Keratinocyte (primary cell): ENCODE results near the gene KIF1B. TPM values are rescaled to one million over a fixed set of nuclear protein-coding genes. Genes with fewer than 3 reads are reported as not detected.

Experiments
- DNase-seq: peaks from one replicate; pipeline ENCODE4 v3.0.0-alpha.2; 2011; ENCODE audit warnings: low read depth, missing footprints, low spot score
- FAIRE-seq: peaks from 2 replicates; lab custom pipeline; 2011; peaks lifted over from hg19 to GRCh38; lab: Jason Lieb, UNC
- H2AFZ ChIP-seq: 2 replicates; pipeline ENCODE4 v1.6.0; 2012; ENCODE audit warnings: low read length, control low read depth, inconsistent platforms; ENCODE audit not compliant: control insufficient read depth
- H3K27ac ChIP-seq: 2 replicates; pipeline ENCODE4 v1.5.1; 2011; ENCODE audit warnings: low read length; ENCODE audit not compliant: control insufficient read depth, insufficient read depth
- H3K27me3 ChIP-seq: 3 replicates; pipeline ENCODE4 v1.6.0; 2011; ENCODE audit warnings: low read length; ENCODE audit not compliant: control insufficient read depth, insufficient read depth; ENCODE audit errors: extremely low read depth
- H3K36me3 ChIP-seq, 2 experiments: 2 replicates in 1 of 2; 3 replicates in 1 of 2; pipeline ENCODE4 v1.5.1; 2011; ENCODE audit warnings: low read length in 2 of 2, mild to moderate bottlenecking in 1 of 2; ENCODE audit not compliant: control insufficient read depth in 2 of 2, insufficient read depth in 2 of 2; ENCODE audit errors: extremely low read depth in 1 of 2
- H3K4me1 ChIP-seq: 3 replicates; pipeline ENCODE4 v1.5.1; 2011; ENCODE audit warnings: low read length; ENCODE audit not compliant: control insufficient read depth, insufficient read depth; ENCODE audit errors: extremely low read depth
- H3K4me2 ChIP-seq: 3 replicates; pipeline ENCODE4 v1.6.0; 2011; ENCODE audit warnings: low read depth, low read length; ENCODE audit not compliant: control insufficient read depth, insufficient read depth; ENCODE audit errors: extremely low read depth
- H3K4me3 ChIP-seq, 3 experiments: fragments of 200-600 bp in 1 of 3; sonication (generic) in 1 of 3; 2 replicates in 2 of 3; 3 replicates in 1 of 3; pipeline ENCODE4 v1.5.1; 2011 to 2016; ENCODE audit warnings: low read length in 3 of 3, mild to moderate bottlenecking in 3 of 3, control low read depth in 2 of 3, inconsistent platforms in 1 of 3, low read depth in 1 of 3, mixed read lengths in 1 of 3, mixed run types in 1 of 3, moderate library complexity in 1 of 3; ENCODE audit not compliant: control insufficient read depth in 2 of 3, insufficient read depth in 2 of 3; ENCODE audit errors: extremely low read depth in 1 of 3
- H3K79me2 ChIP-seq: 2 replicates; pipeline ENCODE4 v1.6.0; 2012; ENCODE audit warnings: low read length; ENCODE audit not compliant: control insufficient read depth, insufficient read depth
- H3K9ac ChIP-seq: 3 replicates; pipeline ENCODE4 v1.6.0; 2011; ENCODE audit warnings: low read length; ENCODE audit not compliant: control insufficient read depth, insufficient read depth; ENCODE audit errors: extremely low read depth
- H3K9me1 ChIP-seq: 3 replicates; pipeline ENCODE4 v1.6.0; 2011; ENCODE audit warnings: low read length; ENCODE audit not compliant: control insufficient read depth, insufficient read depth; ENCODE audit errors: extremely low read depth
- H3K9me3 ChIP-seq: 2 replicates; pipeline ENCODE4 v1.5.1; 2012; ENCODE audit warnings: low read depth, low read length; ENCODE audit not compliant: control insufficient read depth
- H4K20me1 ChIP-seq: 3 replicates; pipeline ENCODE4 v1.6.0; 2011; ENCODE audit warnings: low read length; ENCODE audit not compliant: control insufficient read depth, insufficient read depth; ENCODE audit errors: extremely low read depth
- EZH2 ChIP-seq: IDR thresholded peaks from one replicate; pipeline ENCODE4 v1.6.1; 2012; ENCODE audit warnings: inconsistent platforms, mild to moderate bottlenecking, low read length, moderate library complexity
- dilution Hi-C: fragments of 300-500 bp; cut with MboI; formaldehyde crosslinking; loops from one replicate; pipeline ENCODE4 v1.7.0; 2020; ENCODE audit warnings: low sequenced_read_pairs; ENCODE audit not compliant: extremely low pct_ligation_motif_present
- polyA plus RNA-seq, 5 experiments: library from polyadenylated mRNA; depleted of rRNA in 3 of 5; stranded (reverse) in 3 of 5; stranded (forward) in 1 of 5; unstranded in 1 of 5; fragments of >200 nt; gene quantifications; 1 replicate in 1 of 5; 2 replicates in 3 of 5; 3 replicates in 1 of 5; pipeline versions ENCODE4 v1.2.1 to v1.2.3, GENCODE V29; 2011 to 2012; ENCODE audit warnings: missing spikeins in 2 of 5, low read depth in 1 of 5, low replicate concordance in 1 of 5
- TF ChIP-seq, protein P1 (sequence below), 3 experiments: IDR thresholded peaks in 1 of 3; conservative IDR thresholded peaks in 1 of 3; optimal IDR thresholded peaks in 1 of 3; 2 replicates in 2 of 3; 3 replicates in 1 of 3; pipeline versions ENCODE3 to v1.5.1; 2011; ENCODE audit warnings: low read length in 3 of 3, mild to moderate bottlenecking in 3 of 3, moderate library complexity in 2 of 3, control low read depth in 1 of 3, inconsistent platforms in 1 of 3; ENCODE audit not compliant: insufficient read depth in 2 of 3; ENCODE audit errors: extremely low read depth in 1 of 3

Gene KIF1B
- polyA plus RNA-seq, 1 donor (not counting 4 experiments of a cell fraction or from before 2014, with no cell fraction given), result 15.1 TPM

DNA sequence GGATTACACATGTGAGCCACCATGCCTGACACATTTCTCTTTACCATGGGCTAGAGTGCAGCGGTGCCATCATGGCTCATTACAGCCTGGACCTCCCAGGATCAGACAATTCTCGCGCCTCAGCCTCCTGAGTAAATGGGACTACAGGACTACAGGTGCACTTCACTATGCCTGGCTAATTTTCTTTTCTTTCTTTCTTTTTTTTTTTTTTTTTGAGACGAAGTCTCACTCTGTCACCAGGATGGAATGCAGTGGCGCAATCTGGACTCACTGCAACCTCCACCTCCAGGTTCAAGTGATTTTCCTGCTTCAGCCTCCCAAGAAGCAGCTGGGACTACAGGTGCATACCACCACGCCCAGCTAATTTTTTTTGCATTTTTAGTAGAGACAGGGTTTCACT, 14.8 kb upstream of the KIF1B start:
- no peaks in the 10 kb centered on the region for H3K27me3 ChIP-seq
- no peak overlapping the region for H3K4me2 ChIP-seq
- H3K4me3 ChIP-seq, result no peak overlapping the region
- H4K20me1 ChIP-seq, result no peaks in the 10 kb centered on the region
- no peak overlapping the region for H3K27ac ChIP-seq
- DNase-seq, result no peak
- no peaks in the 10 kb centered on the region for H3K4me1 ChIP-seq
- H3K9ac ChIP-seq, result no peak overlapping the region
- no peaks in the 10 kb centered on the region for H3K79me2 ChIP-seq
- FAIRE-seq, result no peak
- H3K36me3 ChIP-seq, result no peaks in the 10 kb centered on the region
- H3K9me1 ChIP-seq, result no peaks in the 10 kb centered on the region
- no peak overlapping the region for H2AFZ ChIP-seq
- dilution Hi-C loops, result no loop called here
- no peaks in the 10 kb centered on the region for H3K9me3 ChIP-seq
- TF ChIP-seq, protein P1, sequence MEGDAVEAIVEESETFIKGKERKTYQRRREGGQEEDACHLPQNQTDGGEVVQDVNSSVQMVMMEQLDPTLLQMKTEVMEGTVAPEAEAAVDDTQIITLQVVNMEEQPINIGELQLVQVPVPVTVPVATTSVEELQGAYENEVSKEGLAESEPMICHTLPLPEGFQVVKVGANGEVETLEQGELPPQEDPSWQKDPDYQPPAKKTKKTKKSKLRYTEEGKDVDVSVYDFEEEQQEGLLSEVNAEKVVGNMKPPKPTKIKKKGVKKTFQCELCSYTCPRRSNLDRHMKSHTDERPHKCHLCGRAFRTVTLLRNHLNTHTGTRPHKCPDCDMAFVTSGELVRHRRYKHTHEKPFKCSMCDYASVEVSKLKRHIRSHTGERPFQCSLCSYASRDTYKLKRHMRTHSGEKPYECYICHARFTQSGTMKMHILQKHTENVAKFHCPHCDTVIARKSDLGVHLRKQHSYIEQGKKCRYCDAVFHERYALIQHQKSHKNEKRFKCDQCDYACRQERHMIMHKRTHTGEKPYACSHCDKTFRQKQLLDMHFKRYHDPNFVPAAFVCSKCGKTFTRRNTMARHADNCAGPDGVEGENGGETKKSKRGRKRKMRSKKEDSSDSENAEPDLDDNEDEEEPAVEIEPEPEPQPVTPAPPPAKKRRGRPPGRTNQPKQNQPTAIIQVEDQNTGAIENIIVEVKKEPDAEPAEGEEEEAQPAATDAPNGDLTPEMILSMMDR (optimal IDR thresholded peaks at IDR 0.05 in 1 of 3, IDR thresholded peaks at IDR 0.05 in 1 of 3, conservative IDR thresholded peaks at IDR 0.05 in 1 of 3; ENCODE audit: extremely low read depth in 1 of 3, insufficient read depth in 2 of 3, low read length in 3 of 3), result no peak
- no peak for TF ChIP-seq EZH2

DNA sequence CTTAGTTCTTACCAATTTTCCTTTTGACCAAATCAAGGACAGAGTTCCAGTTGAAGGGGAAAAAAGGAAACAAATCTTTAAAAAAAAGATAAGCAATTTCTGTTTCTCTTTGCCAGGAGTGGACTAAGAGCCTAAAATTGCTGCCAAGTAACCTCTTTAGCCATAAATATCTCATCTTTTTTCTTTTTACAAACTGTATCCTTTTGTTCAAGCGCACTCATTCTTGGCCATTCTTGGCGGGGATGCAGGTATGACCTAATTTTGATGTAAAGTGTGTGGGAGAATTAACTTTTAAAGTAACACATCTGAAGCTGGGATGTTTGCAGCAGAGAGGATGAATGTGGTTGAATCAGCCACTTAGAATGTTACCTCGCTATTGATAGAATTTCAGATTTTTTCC, 13.4 kb upstream of the KIF1B start:
- no peak overlapping the region for H2AFZ ChIP-seq
- H4K20me1 ChIP-seq, result no peaks in the 10 kb centered on the region
- H3K9me3 ChIP-seq, result no peaks in the 10 kb centered on the region
- no peaks in the 10 kb centered on the region for H3K4me1 ChIP-seq
- H3K9me1 ChIP-seq, result no peaks in the 10 kb centered on the region
- FAIRE-seq (no peak), DNase-seq (no peak)
- dilution Hi-C loops, result no loop called here
- H3K27ac ChIP-seq, result no peak overlapping the region
- no peaks in the 10 kb centered on the region for H3K79me2 ChIP-seq
- TF ChIP-seq EZH2, result no peak
- TF ChIP-seq, protein P1 (optimal IDR thresholded peaks at IDR 0.05 in 1 of 3, IDR thresholded peaks at IDR 0.05 in 1 of 3, conservative IDR thresholded peaks at IDR 0.05 in 1 of 3; ENCODE audit: extremely low read depth in 1 of 3, insufficient read depth in 2 of 3, low read length in 3 of 3), result no peak
- H3K9ac ChIP-seq, result no peak overlapping the region
- no peaks in the 10 kb centered on the region for H3K36me3 ChIP-seq
- H3K4me2 ChIP-seq, result no peak overlapping the region
- H3K27me3 ChIP-seq, result no peaks in the 10 kb centered on the region
- no peak overlapping the region for H3K4me3 ChIP-seq
